Measurements from ENCODE around the gene RPS2.

DNA sequence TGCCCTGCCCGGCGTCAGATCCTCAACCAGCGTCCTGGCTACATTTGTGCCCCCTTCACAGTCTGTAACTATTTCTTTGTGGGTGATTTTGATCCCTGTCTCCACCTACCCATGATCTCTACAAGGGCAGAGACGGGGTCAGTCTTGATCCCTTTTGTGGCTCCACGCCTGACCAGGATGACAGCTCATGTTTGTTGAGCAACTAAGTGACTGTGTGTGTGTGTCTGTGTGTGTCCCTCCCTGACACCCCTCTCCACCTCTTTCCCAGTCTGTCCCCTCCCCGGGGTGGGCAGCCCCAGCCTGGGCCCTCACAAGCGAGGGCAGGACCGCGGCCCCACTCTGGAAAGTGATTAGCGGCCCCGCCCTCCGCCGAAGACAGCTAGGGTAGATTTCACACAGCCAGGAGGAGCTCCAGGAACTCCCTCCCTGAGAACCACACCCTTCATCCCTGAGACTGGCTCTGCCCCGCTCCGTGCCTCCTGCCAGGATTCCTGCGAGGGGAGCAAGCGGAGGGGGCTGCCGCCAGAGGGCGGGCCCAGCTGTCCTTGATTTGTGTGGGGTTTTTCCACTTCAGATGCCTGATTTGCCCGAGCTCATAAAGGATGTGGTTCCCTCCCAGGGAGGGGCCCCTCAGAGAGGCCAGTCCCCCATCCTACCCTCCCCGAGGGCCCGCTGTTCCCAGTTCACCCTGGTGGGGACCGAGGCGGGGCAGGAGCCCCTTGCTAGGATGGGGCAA, 41.2 kb downstream of the RPS2 start:
- TF ChIP-seq, protein P1, sequence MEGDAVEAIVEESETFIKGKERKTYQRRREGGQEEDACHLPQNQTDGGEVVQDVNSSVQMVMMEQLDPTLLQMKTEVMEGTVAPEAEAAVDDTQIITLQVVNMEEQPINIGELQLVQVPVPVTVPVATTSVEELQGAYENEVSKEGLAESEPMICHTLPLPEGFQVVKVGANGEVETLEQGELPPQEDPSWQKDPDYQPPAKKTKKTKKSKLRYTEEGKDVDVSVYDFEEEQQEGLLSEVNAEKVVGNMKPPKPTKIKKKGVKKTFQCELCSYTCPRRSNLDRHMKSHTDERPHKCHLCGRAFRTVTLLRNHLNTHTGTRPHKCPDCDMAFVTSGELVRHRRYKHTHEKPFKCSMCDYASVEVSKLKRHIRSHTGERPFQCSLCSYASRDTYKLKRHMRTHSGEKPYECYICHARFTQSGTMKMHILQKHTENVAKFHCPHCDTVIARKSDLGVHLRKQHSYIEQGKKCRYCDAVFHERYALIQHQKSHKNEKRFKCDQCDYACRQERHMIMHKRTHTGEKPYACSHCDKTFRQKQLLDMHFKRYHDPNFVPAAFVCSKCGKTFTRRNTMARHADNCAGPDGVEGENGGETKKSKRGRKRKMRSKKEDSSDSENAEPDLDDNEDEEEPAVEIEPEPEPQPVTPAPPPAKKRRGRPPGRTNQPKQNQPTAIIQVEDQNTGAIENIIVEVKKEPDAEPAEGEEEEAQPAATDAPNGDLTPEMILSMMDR (IDR thresholded peaks at IDR 0.05 in 8 of 11, conservative IDR thresholded peaks at IDR 0.05 in 3 of 11) = peak in 6 of 11 experiments; percentile 15 to 47 (median 36)
- TF ChIP-seq POLR2A (IDR thresholded peaks at IDR 0.05) = no peak
